ENCODE results near the gene FGF14. TPM values are rescaled to one million over a fixed set of nuclear protein-coding genes. Genes with fewer than 3 reads are reported as not detected.

The FGF14 gene
- total RNA-seq, 2 experiments from 2014 or later, result not detected

GRCh38 chr13:101691341-101691860 lies 710.4 kb downstream of the FGF14 start:
- Mint-ChIP-seq H3K9me3 (no peaks in the 10 kb centered on the region), H3K36me3 (no peaks in the 10 kb centered on the region), H3K4me1 (no peaks in the 10 kb centered on the region), H3K27me3 (peaks cover 6% of the 10 kb centered on the region), H3K4me3 (no peak overlapping the region), H3K27ac (no peak overlapping the region)
- DNase-seq, result no peak

DNA sequence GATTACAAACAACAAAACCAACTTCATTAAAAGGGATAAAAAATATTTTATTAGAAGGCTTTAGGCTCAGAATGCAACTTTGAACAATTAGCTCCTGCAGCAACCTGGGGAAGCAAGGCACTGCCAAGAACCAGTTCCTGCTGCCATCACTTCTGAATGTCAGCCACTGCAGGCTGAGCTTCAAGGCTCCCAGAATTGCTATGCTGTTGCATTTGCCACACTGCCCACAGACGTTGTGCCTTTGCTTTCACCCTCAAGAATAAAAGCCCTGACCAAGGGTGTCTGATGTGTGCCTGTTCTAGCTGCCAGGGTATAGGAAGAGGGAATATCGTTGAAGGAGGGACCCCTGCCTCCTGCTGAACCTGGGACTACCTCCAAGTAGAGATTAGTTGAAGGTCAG lies 711.0 kb downstream of the FGF14 start:
- peaks cover 6% of the 10 kb centered on the region for H3K27me3 Mint-ChIP-seq
- no peaks in the 10 kb centered on the region for H3K36me3 Mint-ChIP-seq
- H3K9me3 Mint-ChIP-seq, result no peaks in the 10 kb centered on the region
- H3K27ac Mint-ChIP-seq, result no peak overlapping the region
- no peak for DNase-seq
- no peak overlapping the region for H3K4me3 Mint-ChIP-seq
- no peaks in the 10 kb centered on the region for H3K4me1 Mint-ChIP-seq

DNA sequence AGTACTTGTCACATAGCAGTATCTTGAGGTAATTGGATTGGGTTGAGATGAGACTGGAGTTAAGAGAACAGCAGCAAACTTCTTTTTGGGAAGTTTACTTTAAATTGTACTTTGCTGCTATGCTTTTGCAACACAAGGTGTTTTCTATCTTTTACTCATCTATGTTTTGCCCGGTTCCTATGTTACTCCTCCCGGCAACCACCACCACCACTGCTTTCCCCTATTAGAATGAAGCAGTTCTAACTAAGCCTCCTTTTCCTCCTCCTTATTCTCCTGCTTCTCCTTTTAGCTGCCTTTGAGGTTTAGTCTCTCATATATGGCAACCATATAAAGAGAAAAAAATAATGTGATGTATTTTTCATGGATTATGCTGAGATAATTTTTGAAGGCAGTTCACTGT lies 715.8 kb downstream of the FGF14 start:
- Mint-ChIP-seq H3K4me3 (no peak overlapping the region), H3K4me1 (no peaks in the 10 kb centered on the region), H3K9me3 (no peaks in the 10 kb centered on the region), H3K27me3 (peaks cover 9% of the 10 kb centered on the region), H3K36me3 (no peaks in the 10 kb centered on the region), H3K27ac (no peak overlapping the region)
- no peak for DNase-seq

DNA sequence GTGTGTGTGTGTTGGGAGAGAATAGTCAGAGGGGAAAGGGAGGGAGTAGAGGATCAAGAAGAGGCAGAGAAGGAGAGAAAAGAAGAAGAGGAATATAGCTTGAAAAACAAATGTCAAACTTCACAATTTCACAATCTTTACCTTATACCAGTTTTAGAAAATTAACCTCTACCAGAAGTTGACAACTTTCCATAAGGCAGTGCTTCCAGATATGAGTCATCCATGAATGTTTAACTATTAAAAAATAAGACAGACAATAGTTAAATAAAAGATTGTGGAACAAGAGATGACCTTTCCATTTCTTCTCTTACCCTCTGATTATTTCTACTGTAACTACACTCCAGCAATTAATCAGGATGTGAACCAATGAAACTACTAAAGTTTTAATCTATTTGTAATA lies 720.0 kb downstream of the FGF14 start:
- Mint-ChIP-seq H3K9me3 (no peaks in the 10 kb centered on the region), H3K36me3 (no peaks in the 10 kb centered on the region), H3K4me3 (no peak overlapping the region), H3K27ac (no peak overlapping the region), H3K27me3 (peaks cover 4% of the 10 kb centered on the region), H3K4me1 (no peaks in the 10 kb centered on the region)
- no peak for DNase-seq

GRCh38 chr13:101673360-101674105 lies 728.3 kb downstream of the FGF14 start:
- no peak for DNase-seq
- Mint-ChIP-seq H3K4me1 (no peaks in the 10 kb centered on the region), H3K9me3 (peaks cover 2% of the 10 kb centered on the region), H3K27me3 (no peaks in the 10 kb centered on the region), H3K27ac (no peak overlapping the region), H3K4me3 (no peak overlapping the region), H3K36me3 (peaks cover 2% of the 10 kb centered on the region)

GRCh38 chr13:101661839-101662238 lies 740.0 kb downstream of the FGF14 start:
- DNase-seq, result no peak
- Mint-ChIP-seq H3K27me3 (no peaks in the 10 kb centered on the region), H3K36me3 (no peaks in the 10 kb centered on the region), H3K27ac (no peak overlapping the region), H3K9me3 (peaks cover 3% of the 10 kb centered on the region), H3K4me3 (no peak overlapping the region), H3K4me1 (no peaks in the 10 kb centered on the region)

Other genes with a start within 250 kb of the FGF14 start
- gene TPP2, start 194.9 kb upstream of the FGF14 start, total RNA-seq, result 10 to 100 TPM; 78.4 to 84.0 TPM